Urinary bladder (tissue), 4 donors: ENCODE results near the gene ING2. TPM values are rescaled to one million over a fixed set of nuclear protein-coding genes. Genes with fewer than 3 reads are reported as not detected.
"Not testable (repeated sequence)": the region's sequence is repeated elsewhere in the genome, so short reads cannot be mapped to it uniquely, and the experiment has no call there.

ENCODE experiments used
- DNase-seq: peaks from one replicate; pipeline ENCODE4 v3.0.0-alpha.2; 2015; ENCODE audit errors: extremely low spot score
- H3K27ac ChIP-seq: one replicate; pipeline ENCODE4 v1.5.1; 2013; ENCODE audit warnings: low read depth, mild to moderate bottlenecking, moderate library complexity
- H3K36me3 ChIP-seq: one replicate; pipeline ENCODE4 v1.6.1; 2013; ENCODE audit warnings: mild to moderate bottlenecking, moderate library complexity; ENCODE audit not compliant: insufficient read depth
- H3K4me1 ChIP-seq: one replicate; pipeline ENCODE4 v1.6.1; 2013; ENCODE audit warnings: mild to moderate bottlenecking, moderate library complexity; ENCODE audit not compliant: insufficient read depth
- H3K4me3 ChIP-seq: one replicate; pipeline ENCODE4 v1.5.1; 2013; ENCODE audit warnings: low read depth, low read length
- WGBS: extraction: QIAGEN DNeasy Blood & Tissue Kit; methylation state at CpG from one replicate; pipeline ENCODE4 v1.1.7; 2013; 5-methylcytosine and 5-hydroxymethylcytosine counted together
- polyA plus RNA-seq: library from polyadenylated mRNA; stranded (reverse); fragments of 200-250 nt; gene quantifications from one replicate; pipeline ENCODE4 v1.2.3, GENCODE V29; 2013
- total RNA-seq: library from RNA; depleted of rRNA; stranded (reverse); fragments of >200 nt; gene quantifications from one replicate; pipeline ENCODE4 v1.2.3, GENCODE V29; 2014
- donor health status: healthy with polysubstance abuse.
- donor health status: healthy.

ING2 gene
- total and polyA plus RNA-seq, 2 donors, result 13.9 to 15.5 TPM

- no peaks in the 10 kb centered on the region for H3K36me3 ChIP-seq
- WGBS, result 85% methylated on average over 5 of the region's 5 CpGs
- no peak overlapping the region for H3K27ac ChIP-seq
- no peak overlapping the region for H3K4me3 ChIP-seq
- no peak for DNase-seq
- H3K4me1 ChIP-seq, result no peaks in the 10 kb centered on the region
These were observed 39.3 kb downstream of the ING2 start for GRCh38 chr4:183544109-183544508.

- WGBS, result 89% methylated on average over 6 of the region's 6 CpGs
- Histone ChIP-seq H3K4me1 (no peaks in the 10 kb centered on the region), H3K36me3 (no peaks in the 10 kb centered on the region), H3K27ac (no peak overlapping the region), H3K4me3 (no peak overlapping the region)
- DNase-seq, result no peak
These were observed 41.5 kb downstream of the ING2 start for GRCh38 chr4:183546376-183546775.

GRCh38 chr4:183548306-183548705 is 43.4 kb downstream of the ING2 start:
- no peaks in the 10 kb centered on the region for H3K4me1 ChIP-seq
- 86% methylated on average over 3 of the region's 3 CpGs for WGBS
- no peak for DNase-seq
- H3K4me3 ChIP-seq, result no peak overlapping the region
- H3K36me3 ChIP-seq, result no peaks in the 10 kb centered on the region
- H3K27ac ChIP-seq, result no peak overlapping the region

GRCh38 chr4:183550345-183551093 is 45.7 kb downstream of the ING2 start:
- DNase-seq, result no peak
- WGBS, result 62% methylated on average over 5 of the region's 5 CpGs
- Histone ChIP-seq H3K4me3 (no peak overlapping the region), H3K27ac (no peak overlapping the region), H3K36me3 (no peaks in the 10 kb centered on the region), H3K4me1 (no peaks in the 10 kb centered on the region)

- DNase-seq, result no peak
- no peaks in the 10 kb centered on the region for H3K4me1 ChIP-seq
- no peaks in the 10 kb centered on the region for H3K36me3 ChIP-seq
- H3K27ac ChIP-seq, result no peak overlapping the region
- 84% methylated on average over 18 of the region's 18 CpGs for WGBS
- no peak overlapping the region for H3K4me3 ChIP-seq
These were observed 47.7 kb downstream of the ING2 start for GRCh38 chr4:183552274-183553146.

- H3K4me3 ChIP-seq, DNase-seq, H3K36me3 ChIP-seq, H3K27ac ChIP-seq, H3K4me1 ChIP-seq: not testable (repeated sequence)
- WGBS, result 0% methylated on average over 1 of the region's 1 CpG
These were observed 48.3 kb downstream of the ING2 start for GRCh38 chr4:183553147-183553478.

- no peak for DNase-seq
- no peaks in the 10 kb centered on the region for H3K4me1 ChIP-seq
- no peak overlapping the region for H3K27ac ChIP-seq
- no peaks in the 10 kb centered on the region for H3K36me3 ChIP-seq
- WGBS, result over 99% methylated on average over 5 of the region's 5 CpGs
- H3K4me3 ChIP-seq, result no peak overlapping the region
These were observed 48.9 kb downstream of the ING2 start for GRCh38 chr4:183553601-183554345.

- 69% methylated on average over 6 of the region's 6 CpGs for WGBS
- Histone ChIP-seq H3K27ac (no peak overlapping the region), H3K4me1 (no peaks in the 10 kb centered on the region), H3K4me3 (no peak overlapping the region), H3K36me3 (no peaks in the 10 kb centered on the region)
- no peak for DNase-seq
These were observed 49.5 kb downstream of the ING2 start for GRCh38 chr4:183554346-183554686.

- Histone ChIP-seq H3K4me1 (no peaks in the 10 kb centered on the region), H3K27ac (no peak overlapping the region), H3K36me3 (no peaks in the 10 kb centered on the region), H3K4me3 (no peak overlapping the region)
- 57% methylated on average over 8 of the region's 8 CpGs for WGBS
- DNase-seq, result no peak
These were observed 50.2 kb downstream of the ING2 start for GRCh38 chr4:183554878-183555585.

GRCh38 chr4:183556947-183557346 is 52.1 kb downstream of the ING2 start:
- no peak for DNase-seq
- Histone ChIP-seq H3K4me1 (no peaks in the 10 kb centered on the region), H3K4me3 (no peak overlapping the region), H3K27ac (no peak overlapping the region), H3K36me3 (no peaks in the 10 kb centered on the region)
- 79% methylated on average over 3 of the region's 3 CpGs for WGBS

GRCh38 chr4:183557611-183558010 is 52.8 kb downstream of the ING2 start:
- no peak for DNase-seq
- Histone ChIP-seq H3K36me3 (no peaks in the 10 kb centered on the region), H3K4me3 (no peak overlapping the region), H3K4me1 (no peaks in the 10 kb centered on the region), H3K27ac (no peak overlapping the region)
- WGBS, result 93% methylated on average over 6 of the region's 6 CpGs

GRCh38 chr4:183558873-183559272 is 54.0 kb downstream of the ING2 start:
- Histone ChIP-seq H3K36me3 (no peaks in the 10 kb centered on the region), H3K4me3 (no peak overlapping the region), H3K4me1 (no peaks in the 10 kb centered on the region), H3K27ac (no peak overlapping the region)
- 46% methylated on average over 12 of the region's 12 CpGs for WGBS
- DNase-seq, result no peak

GRCh38 chr4:183561905-183562304 is 57.0 kb downstream of the ING2 start:
- Histone ChIP-seq H3K27ac (no peak overlapping the region), H3K36me3 (no peaks in the 10 kb centered on the region), H3K4me3 (no peak overlapping the region), H3K4me1 (no peaks in the 10 kb centered on the region)
- no peak for DNase-seq
- WGBS, result 55% methylated on average over 4 of the region's 4 CpGs
